Vagina (tissue), 2 donors: ENCODE measurements around the gene FABP6.

ENCODE experiments used
- POLR2AphosphoS5 ChIP-seq, 2 donors: sonication (generic); formaldehyde crosslinking; IDR thresholded peaks; one replicate each; pipeline ENCODE4 v1.9.0; 2017; ENCODE audit warnings: antibody characterized with exemption in 2 of 2, mild to moderate bottlenecking in 2 of 2, low read depth in 1 of 2; ENCODE audit not compliant: insufficient read depth in 1 of 2
- TF ChIP-seq, protein P1 (sequence below), 3 experiments: fragments of 450-650 bp in 2 of 3; fragments of 200-600 bp in 1 of 3; sonication (generic) in 1 of 3; IDR thresholded peaks; one replicate each; pipeline ENCODE4 v1.5.1; 2017 to 2019; ENCODE audit warnings: antibody characterized with exemption in 3 of 3, mild to moderate bottlenecking in 2 of 3, moderate library complexity in 2 of 3

GRCh38 chr5:160180931-160181330, 48.4 kb upstream of the FABP6 start:
- TF ChIP-seq, protein P1, sequence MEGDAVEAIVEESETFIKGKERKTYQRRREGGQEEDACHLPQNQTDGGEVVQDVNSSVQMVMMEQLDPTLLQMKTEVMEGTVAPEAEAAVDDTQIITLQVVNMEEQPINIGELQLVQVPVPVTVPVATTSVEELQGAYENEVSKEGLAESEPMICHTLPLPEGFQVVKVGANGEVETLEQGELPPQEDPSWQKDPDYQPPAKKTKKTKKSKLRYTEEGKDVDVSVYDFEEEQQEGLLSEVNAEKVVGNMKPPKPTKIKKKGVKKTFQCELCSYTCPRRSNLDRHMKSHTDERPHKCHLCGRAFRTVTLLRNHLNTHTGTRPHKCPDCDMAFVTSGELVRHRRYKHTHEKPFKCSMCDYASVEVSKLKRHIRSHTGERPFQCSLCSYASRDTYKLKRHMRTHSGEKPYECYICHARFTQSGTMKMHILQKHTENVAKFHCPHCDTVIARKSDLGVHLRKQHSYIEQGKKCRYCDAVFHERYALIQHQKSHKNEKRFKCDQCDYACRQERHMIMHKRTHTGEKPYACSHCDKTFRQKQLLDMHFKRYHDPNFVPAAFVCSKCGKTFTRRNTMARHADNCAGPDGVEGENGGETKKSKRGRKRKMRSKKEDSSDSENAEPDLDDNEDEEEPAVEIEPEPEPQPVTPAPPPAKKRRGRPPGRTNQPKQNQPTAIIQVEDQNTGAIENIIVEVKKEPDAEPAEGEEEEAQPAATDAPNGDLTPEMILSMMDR (IDR thresholded peaks at IDR 0.05): no peak
- no peak for TF ChIP-seq POLR2AphosphoS5 (IDR thresholded peaks at IDR 0.05; ENCODE audit: insufficient read depth in 1 of 2, low read depth in 1 of 2)
